GM19324 (cell line): Measurements from ENCODE around the gene APCDD1L.
"Not testable (repeated sequence)": the region's sequence is repeated elsewhere in the genome, so short reads cannot be mapped to it uniquely, and the experiment has no call there.

Experiments used
- ATAC-seq: cut with Tn5 transposase; IDR thresholded peaks from one replicate; pipeline ENCODE4 v1.9.1; 2021; ENCODE audit warnings: mild to moderate bottlenecking, moderate library complexity; ENCODE audit not compliant: unreplicated experiment, low FRiP score

Gene APCDD1L

GRCh38 chr20:58518387-58518786, 3.2 kb upstream of the APCDD1L start:
- ATAC-seq: no peak

GRCh38 chr20:58514321-58515232, 622 bp downstream of the APCDD1L start:
- no peak for ATAC-seq

GRCh38 chr20:58513580-58514285, 1.5 kb downstream of the APCDD1L start:
- no peak for ATAC-seq

GRCh38 chr20:58512808-58513552, 2.2 kb downstream of the APCDD1L start:
- ATAC-seq: no peak

- ATAC-seq: no peak
These were observed 3.3 kb downstream of the APCDD1L start for GRCh38 chr20:58511861-58512260.

GRCh38 chr20:58511364-58511763, 3.8 kb downstream of the APCDD1L start:
- ATAC-seq: no peak

- ATAC-seq: no peak
These were observed 4.3 kb downstream of the APCDD1L start for GRCh38 chr20:58510921-58511320.

- ATAC-seq: no peak
These were observed 6.3 kb downstream of the APCDD1L start for GRCh38 chr20:58508762-58509395.

- not testable (repeated sequence) for ATAC-seq
These were observed 8.2 kb downstream of the APCDD1L start for GRCh38 chr20:58506999-58507398.

GRCh38 chr20:58504566-58504965, 10.6 kb downstream of the APCDD1L start:
- no peak for ATAC-seq

GRCh38 chr20:58503668-58504067, 11.5 kb downstream of the APCDD1L start:
- no peak for ATAC-seq

- no peak for ATAC-seq
These were observed 14.9 kb downstream of the APCDD1L start for GRCh38 chr20:58500256-58500655.

GRCh38 chr20:58498470-58499068, 16.6 kb downstream of the APCDD1L start:
- ATAC-seq: no peak

GRCh38 chr20:58497724-58498469, 17.3 kb downstream of the APCDD1L start:
- no peak for ATAC-seq

GRCh38 chr20:58497076-58497641, 18.0 kb downstream of the APCDD1L start:
- no peak for ATAC-seq

GRCh38 chr20:58496429-58496769, 18.8 kb downstream of the APCDD1L start:
- no peak for ATAC-seq

GRCh38 chr20:58495623-58496428, 19.4 kb downstream of the APCDD1L start:
- ATAC-seq: no peak

- no peak for ATAC-seq
These were observed 20.1 kb downstream of the APCDD1L start for GRCh38 chr20:58494923-58495622.
